ENCODE measurements around the gene USP35.

Gene USP35

GRCh38 chr11:78145511-78146025 lies 43.2 kb upstream of the USP35 start:
- Histone ChIP-seq H3K9ac (ENCODE audit: low read length) (no peak overlapping the region), H3K79me2 (ENCODE audit: insufficient read depth, low read length) (no peaks in the 10 kb centered on the region), H3K36me3 (ENCODE audit: insufficient read depth, low read length) (no peaks in the 10 kb centered on the region), H3F3A (ENCODE audit: insufficient read depth, low read length) (no peaks in the 10 kb centered on the region), H3K9me3 (ENCODE audit: low read length) (no peaks in the 10 kb centered on the region), H3K9me2 (ENCODE audit: low read depth, low read length) (no peaks in the 10 kb centered on the region), H2AFZ (ENCODE audit: low read length) (no peak overlapping the region), H3K4me1 (ENCODE audit: insufficient read depth, low read length, severe bottlenecking) (peaks cover 4% of the 10 kb centered on the region), H3K4me2 (ENCODE audit: low read length) (no peak overlapping the region), H3K27me3 (ENCODE audit: insufficient read depth, low read length) (no peaks in the 10 kb centered on the region), H3K27ac (ENCODE audit: low read depth, low read length, poor library complexity, severe bottlenecking) (no peak overlapping the region), H3K4me3 (ENCODE audit: low read depth, low read length, poor library complexity, severe bottlenecking) (no peak overlapping the region), H4K20me1 (ENCODE audit: insufficient read depth, low read length) (no peaks in the 10 kb centered on the region)
- no peak for TF ChIP-seq EZH2 (IDR thresholded peaks at IDR 0.05; ENCODE audit: borderline replicate concordance, low read length)
- TF ChIP-seq CTCF (IDR thresholded peaks at IDR 0.05; ENCODE audit: low read length), result no peak

- TF ChIP-seq EZH2 (IDR thresholded peaks at IDR 0.05; ENCODE audit: borderline replicate concordance, low read length) (no peak), CTCF (IDR thresholded peaks at IDR 0.05; ENCODE audit: low read length) (no peak)
- H4K20me1 ChIP-seq (ENCODE audit: insufficient read depth, low read length), result no peaks in the 10 kb centered on the region
- no peak overlapping the region for H2AFZ ChIP-seq (ENCODE audit: low read length)
- no peak overlapping the region for H3K9ac ChIP-seq (ENCODE audit: low read length)
- H3K4me2 ChIP-seq (ENCODE audit: low read length), result no peak overlapping the region
- no peak overlapping the region for H3K4me3 ChIP-seq (ENCODE audit: low read depth, low read length, poor library complexity, severe bottlenecking)
- no peak overlapping the region for H3K27ac ChIP-seq (ENCODE audit: low read depth, low read length, poor library complexity, severe bottlenecking)
- H3K27me3 ChIP-seq (ENCODE audit: insufficient read depth, low read length), result no peaks in the 10 kb centered on the region
- no peaks in the 10 kb centered on the region for H3F3A ChIP-seq (ENCODE audit: insufficient read depth, low read length)
- no peaks in the 10 kb centered on the region for H3K4me1 ChIP-seq (ENCODE audit: insufficient read depth, low read length, severe bottlenecking)
- no peaks in the 10 kb centered on the region for H3K79me2 ChIP-seq (ENCODE audit: insufficient read depth, low read length)
- H3K9me3 ChIP-seq (ENCODE audit: low read length), result no peaks in the 10 kb centered on the region
- H3K36me3 ChIP-seq (ENCODE audit: insufficient read depth, low read length), result no peaks in the 10 kb centered on the region
- H3K9me2 ChIP-seq (ENCODE audit: low read depth, low read length), result no peaks in the 10 kb centered on the region
Measured at GRCh38 chr11:78147807-78148206, 40.9 kb upstream of the USP35 start.

- no peak overlapping the region for H3K4me2 ChIP-seq (ENCODE audit: low read length)
- no peaks in the 10 kb centered on the region for H3F3A ChIP-seq (ENCODE audit: insufficient read depth, low read length)
- no peak overlapping the region for H2AFZ ChIP-seq (ENCODE audit: low read length)
- no peaks in the 10 kb centered on the region for H3K27me3 ChIP-seq (ENCODE audit: insufficient read depth, low read length)
- H3K4me1 ChIP-seq (ENCODE audit: insufficient read depth, low read length, severe bottlenecking), result no peaks in the 10 kb centered on the region
- no peaks in the 10 kb centered on the region for H4K20me1 ChIP-seq (ENCODE audit: insufficient read depth, low read length)
- H3K9me2 ChIP-seq (ENCODE audit: low read depth, low read length), result no peaks in the 10 kb centered on the region
- no peak overlapping the region for H3K27ac ChIP-seq (ENCODE audit: low read depth, low read length, poor library complexity, severe bottlenecking)
- H3K9ac ChIP-seq (ENCODE audit: low read length), result no peak overlapping the region
- no peaks in the 10 kb centered on the region for H3K79me2 ChIP-seq (ENCODE audit: insufficient read depth, low read length)
- no peak overlapping the region for H3K4me3 ChIP-seq (ENCODE audit: low read depth, low read length, poor library complexity, severe bottlenecking)
- no peaks in the 10 kb centered on the region for H3K36me3 ChIP-seq (ENCODE audit: insufficient read depth, low read length)
- TF ChIP-seq CTCF (IDR thresholded peaks at IDR 0.05; ENCODE audit: low read length), result no peak
- TF ChIP-seq EZH2 (IDR thresholded peaks at IDR 0.05; ENCODE audit: borderline replicate concordance, low read length), result no peak
- H3K9me3 ChIP-seq (ENCODE audit: low read length), result no peaks in the 10 kb centered on the region
Measured at GRCh38 chr11:78149646-78150045, 39.1 kb upstream of the USP35 start.
